Posterior cingulate gyrus (tissue), 11 donors: ENCODE measurements around the gene WDR87.
A peak's percentile ranks its signal among the peaks of the same experiment; 100 is the strongest.
"Not testable (repeated sequence)": the region's sequence is repeated elsewhere in the genome, so short reads cannot be mapped to it uniquely, and the experiment has no call there.

Source experiments
- DNase-seq, 10 donors: peaks; one replicate each; pipeline versions ENCODE4 v3.0.0 to v3.0.0-alpha.2; 2020 to 2021; ENCODE audit warnings: mixed read lengths in 3 of 10
- intact Hi-C: fragments of 100-400 bp; cut with DNase I; formaldehyde crosslinking; loops from one replicate; pipeline ENCODE4 v1.15.1; 2023

Gene WDR87

DNA sequence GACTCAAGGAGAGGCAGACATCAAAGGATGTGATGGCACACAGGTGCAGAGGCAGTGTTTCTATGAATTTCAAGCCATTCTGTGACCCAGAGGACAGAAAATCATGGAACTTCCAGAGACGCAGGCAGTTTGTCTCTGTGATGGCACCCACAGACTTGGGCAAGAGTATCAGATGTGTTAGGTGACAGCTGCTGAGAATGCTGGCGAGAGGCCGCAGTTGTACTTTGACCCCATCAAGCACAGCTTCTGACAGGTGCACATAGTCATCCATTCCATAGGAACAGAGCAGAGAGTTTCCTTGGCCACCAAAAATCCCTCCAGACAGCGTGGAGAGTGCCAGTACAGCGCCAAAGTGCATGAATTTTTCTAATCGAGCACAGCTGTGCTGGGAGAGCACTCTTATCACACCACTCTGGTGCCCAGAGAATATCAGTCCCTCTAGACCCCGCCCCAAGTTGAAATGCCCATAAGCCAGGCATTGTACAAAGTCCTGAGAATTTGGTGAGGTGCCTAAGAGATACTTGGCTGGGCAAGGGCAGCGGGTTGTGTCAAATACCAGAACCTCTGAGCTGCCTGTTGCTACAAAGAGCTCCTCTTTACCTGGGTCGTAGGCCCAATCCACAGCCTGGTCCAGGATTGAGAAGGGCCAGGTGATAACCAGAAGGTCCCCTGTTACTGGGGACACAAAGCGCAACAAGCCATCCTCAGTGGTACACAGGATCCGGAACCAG is 12.4 kb downstream of the WDR87 start:
- intact Hi-C loops = no loop called here
- no peak for DNase-seq

GRCh38 chr19:37886571-37886970 is 19.8 kb downstream of the WDR87 start:
- intact Hi-C loops = no loop called here

GRCh38 chr19:37885392-37885791 is 21.0 kb downstream of the WDR87 start:
- intact Hi-C loops = no loop called here
- DNase-seq = no peak

More at GRCh38 chr19:37886571-37886970, 19.8 kb downstream of the WDR87 start:
- DNase-seq = no peak

- no peak for DNase-seq
- intact Hi-C loops = no loop called here
These were observed 29.2 kb downstream of the WDR87 start for GRCh38 chr19:37877147-37877546.

GRCh38 chr19:37876032-37876431 is 30.4 kb downstream of the WDR87 start:
- no peak for DNase-seq
- intact Hi-C loops = no loop called here

DNA sequence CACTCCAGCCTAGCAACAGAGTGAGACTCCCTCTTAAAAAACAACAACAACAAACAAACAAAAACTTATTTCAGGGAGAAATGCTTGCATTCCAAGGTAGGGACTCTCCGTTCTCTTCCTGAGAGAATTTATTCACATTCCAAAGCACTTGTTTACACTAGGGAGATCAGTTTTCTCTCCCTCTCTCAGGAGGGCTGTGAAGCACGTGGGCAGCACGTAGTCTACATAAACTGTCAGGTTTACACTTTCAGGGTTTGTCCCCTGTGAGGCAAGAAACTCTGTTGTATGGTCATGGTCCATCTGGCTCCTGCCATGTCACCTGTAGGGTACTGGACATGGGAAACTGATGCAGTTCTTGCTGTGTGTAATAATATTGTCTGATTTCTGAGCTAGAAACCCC is 31.6 kb downstream of the WDR87 start:
- intact Hi-C loops = no loop called here

DNA sequence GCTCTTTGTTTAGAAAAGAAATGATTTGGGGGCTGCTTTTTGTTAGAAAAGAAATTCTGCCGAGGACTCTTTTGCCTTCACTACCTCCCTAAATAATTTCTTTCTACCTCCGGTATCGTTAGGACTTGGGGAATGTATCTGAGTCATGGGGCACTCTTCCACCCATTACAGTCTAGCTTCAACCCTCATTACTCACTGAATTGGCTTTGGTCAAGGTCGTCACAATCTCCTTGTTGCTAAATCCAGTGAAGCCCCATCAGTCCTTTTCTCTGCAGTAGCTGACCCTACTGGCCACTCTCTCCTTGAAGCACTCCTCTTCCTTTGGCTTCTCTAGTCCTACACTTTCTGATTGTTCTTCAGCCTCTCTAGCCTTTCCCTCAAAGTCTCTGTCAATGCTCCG is 34.0 kb downstream of the WDR87 start:
- intact Hi-C loops = no loop called here
- no peak for DNase-seq

More for the DNA sequence above, 31.6 kb downstream of the WDR87 start:
- no peak for DNase-seq

- DNase-seq = no peak
These were observed 36.5 kb downstream of the WDR87 start for GRCh38 chr19:37869766-37870340.

DNA sequence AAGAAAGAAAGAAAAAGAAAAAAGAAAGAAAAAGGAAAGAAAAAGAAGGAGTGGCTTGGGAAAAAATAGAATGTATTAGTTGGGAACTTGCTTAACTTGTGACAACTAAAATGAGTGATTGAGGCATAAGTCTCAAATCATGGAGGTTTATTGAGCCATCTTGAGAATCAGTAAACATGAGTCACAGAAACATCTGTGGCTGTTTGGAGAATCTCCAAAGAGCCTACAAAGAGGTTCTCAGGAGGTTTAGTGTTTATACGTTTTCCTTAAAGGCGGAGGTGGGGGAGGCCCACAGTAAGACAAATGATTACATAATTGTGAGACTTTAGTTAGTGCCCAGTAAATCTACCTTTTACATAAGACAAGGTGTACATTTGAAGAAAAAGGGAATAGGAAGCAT is 38.6 kb downstream of the WDR87 start:
- DNase-seq = no peak

More at GRCh38 chr19:37869766-37870340, 36.5 kb downstream of the WDR87 start:
- intact Hi-C loops = no loop called here

DNA sequence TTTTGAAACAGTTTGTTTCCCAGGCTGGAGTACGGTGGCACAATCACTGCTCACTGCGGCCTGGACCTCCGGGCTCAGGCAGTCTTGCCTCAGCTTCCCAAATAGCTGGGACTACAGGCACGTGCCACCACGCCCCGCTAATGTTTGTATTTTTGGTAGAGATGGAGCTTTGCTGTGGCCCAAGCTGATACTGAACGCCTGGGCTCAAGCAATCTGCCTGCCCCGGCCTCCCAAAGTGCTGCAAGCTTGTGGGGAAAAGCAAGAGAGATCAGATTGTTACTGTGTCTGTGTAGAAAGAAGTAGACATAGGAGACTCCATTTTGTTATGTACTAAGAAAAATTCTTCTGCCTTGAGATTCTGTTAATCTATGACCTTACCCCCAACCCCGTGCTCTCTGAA is 40.5 kb downstream of the WDR87 start:
- intact Hi-C loops = not testable (repeated sequence)

More for the DNA sequence above, 38.6 kb downstream of the WDR87 start:
- intact Hi-C loops = no loop called here

GRCh38 chr19:37864501-37864900 is 41.9 kb downstream of the WDR87 start:
- intact Hi-C loops = no loop called here
- no peak for DNase-seq

More for the DNA sequence above, 40.5 kb downstream of the WDR87 start:
- not testable (repeated sequence) for DNase-seq

DNA sequence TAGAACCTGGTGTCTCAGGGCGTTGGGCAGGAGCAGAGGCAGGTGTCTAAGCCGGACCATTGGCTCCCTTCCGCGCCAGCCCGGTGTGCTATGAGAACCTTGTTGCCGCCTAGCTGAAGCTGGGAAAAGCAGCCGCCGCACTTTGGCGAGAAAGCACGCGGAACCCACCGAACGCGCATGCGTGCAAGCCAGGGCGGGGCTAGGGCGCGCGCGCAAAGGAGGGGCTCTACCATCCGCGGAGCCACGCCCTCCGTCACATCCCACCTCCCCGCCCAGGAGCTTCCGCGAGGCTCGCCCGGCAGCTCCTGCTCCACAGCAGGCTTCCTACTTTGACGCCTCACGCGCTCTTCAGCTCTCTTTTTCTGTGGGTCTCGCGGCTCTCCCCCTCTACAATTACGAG is 51.3 kb downstream of the WDR87 start:
- peak in 8 of 10 donors; percentile 16 to 89 (median 46) for DNase-seq
- intact Hi-C loops = no loop called here

DNA sequence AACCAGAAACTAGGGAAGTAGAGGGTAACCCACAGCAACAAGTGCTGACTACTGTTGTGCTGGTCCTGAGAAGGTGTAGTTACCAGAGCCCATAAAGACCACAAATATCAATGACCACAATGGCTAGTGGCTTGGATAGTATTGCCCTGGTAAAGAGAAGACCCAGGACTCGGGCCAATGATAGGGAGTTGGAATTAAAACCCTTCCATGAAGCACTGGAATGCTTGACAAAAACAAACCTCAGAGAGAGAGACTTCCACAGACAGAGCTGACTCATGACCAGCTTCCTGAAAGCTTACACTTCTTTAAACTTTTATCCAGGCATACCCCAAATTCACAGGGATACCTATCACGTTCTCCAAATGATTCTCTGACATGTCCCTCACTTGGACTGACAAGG is 60.5 kb downstream of the WDR87 start:
- DNase-seq = no peak
- intact Hi-C loops = no loop called here
